ENCODE data around the gene SLC9A7. TPM values are rescaled to one million over a fixed set of nuclear protein-coding genes. Genes with fewer than 3 reads are reported as not detected.
"Not testable (repeated sequence)": the region's sequence is repeated elsewhere in the genome, so short reads cannot be mapped to it uniquely, and the experiment has no call there.

Gene SLC9A7
- polyA plus RNA-seq, 1 experiment = 21.5 TPM

DNA sequence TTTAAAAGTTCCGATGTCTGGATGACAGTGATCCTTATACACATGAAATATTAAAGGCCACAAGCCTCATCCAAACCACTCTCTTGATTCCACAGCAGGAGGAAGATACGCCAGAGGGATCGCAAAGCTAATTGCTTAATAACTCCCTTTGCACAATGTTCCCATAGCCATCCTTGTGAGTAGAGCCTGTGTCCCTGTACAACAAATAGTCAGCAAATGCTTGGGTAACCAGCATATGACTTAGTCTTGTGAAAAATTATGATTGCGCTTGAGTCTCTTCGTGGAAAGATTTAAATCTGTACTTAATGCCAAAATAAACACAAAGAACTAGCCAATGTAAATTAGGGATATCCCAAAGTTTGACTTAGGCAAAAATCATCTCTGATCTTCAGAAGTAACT is 31.5 kb downstream of the SLC9A7 start:
- ChIA-PET POLR2A (no interaction called here), CTCF (interaction anchor here (1.0 kb wide), 1 partner anchor 12 kb away, joined by 4 read pairs; no protein-coding TSS in a partner anchor)
- no peak for DNase-seq (ENCODE audit: low read depth)
- H3K36me3 ChIP-seq (ENCODE audit: control insufficient read depth, insufficient read depth, low read length) = no peaks in the 10 kb centered on the region
- TF ChIP-seq, protein P1, sequence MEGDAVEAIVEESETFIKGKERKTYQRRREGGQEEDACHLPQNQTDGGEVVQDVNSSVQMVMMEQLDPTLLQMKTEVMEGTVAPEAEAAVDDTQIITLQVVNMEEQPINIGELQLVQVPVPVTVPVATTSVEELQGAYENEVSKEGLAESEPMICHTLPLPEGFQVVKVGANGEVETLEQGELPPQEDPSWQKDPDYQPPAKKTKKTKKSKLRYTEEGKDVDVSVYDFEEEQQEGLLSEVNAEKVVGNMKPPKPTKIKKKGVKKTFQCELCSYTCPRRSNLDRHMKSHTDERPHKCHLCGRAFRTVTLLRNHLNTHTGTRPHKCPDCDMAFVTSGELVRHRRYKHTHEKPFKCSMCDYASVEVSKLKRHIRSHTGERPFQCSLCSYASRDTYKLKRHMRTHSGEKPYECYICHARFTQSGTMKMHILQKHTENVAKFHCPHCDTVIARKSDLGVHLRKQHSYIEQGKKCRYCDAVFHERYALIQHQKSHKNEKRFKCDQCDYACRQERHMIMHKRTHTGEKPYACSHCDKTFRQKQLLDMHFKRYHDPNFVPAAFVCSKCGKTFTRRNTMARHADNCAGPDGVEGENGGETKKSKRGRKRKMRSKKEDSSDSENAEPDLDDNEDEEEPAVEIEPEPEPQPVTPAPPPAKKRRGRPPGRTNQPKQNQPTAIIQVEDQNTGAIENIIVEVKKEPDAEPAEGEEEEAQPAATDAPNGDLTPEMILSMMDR (IDR thresholded peaks at IDR 0.05; ENCODE audit: insufficient read depth, low read depth, low read length) = no peak
- no peak overlapping the region for H3K4me3 ChIP-seq (ENCODE audit: low read depth, low read length)
- H3K27me3 ChIP-seq (ENCODE audit: control insufficient read depth, insufficient read depth, low read length) = no peaks in the 10 kb centered on the region

DNA sequence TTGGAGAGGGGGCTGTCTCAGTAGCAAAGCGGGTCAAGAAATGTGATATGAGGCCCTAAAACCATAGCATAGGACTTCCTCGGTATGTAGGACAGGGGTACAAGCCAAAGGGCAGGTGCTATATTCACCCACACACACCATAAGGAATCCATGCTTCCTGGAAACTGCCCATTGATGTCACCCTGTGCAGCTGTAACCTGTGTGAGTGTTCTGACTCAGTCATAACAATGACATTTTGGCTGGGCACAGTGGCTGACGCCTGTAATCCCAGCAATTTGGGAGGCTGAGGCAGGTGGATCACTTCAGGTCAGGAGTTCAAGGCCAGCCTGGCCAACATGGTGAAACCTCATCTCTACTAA is 35.4 kb downstream of the SLC9A7 start:
- POLR2A ChIA-PET; H3K36me3 ChIP-seq (ENCODE audit: control insufficient read depth, insufficient read depth, low read length); DNase-seq (ENCODE audit: low read depth); CTCF ChIA-PET; H3K27me3 ChIP-seq (ENCODE audit: control insufficient read depth, insufficient read depth, low read length); H3K4me3 ChIP-seq (ENCODE audit: low read depth, low read length): not testable (repeated sequence)

DNA sequence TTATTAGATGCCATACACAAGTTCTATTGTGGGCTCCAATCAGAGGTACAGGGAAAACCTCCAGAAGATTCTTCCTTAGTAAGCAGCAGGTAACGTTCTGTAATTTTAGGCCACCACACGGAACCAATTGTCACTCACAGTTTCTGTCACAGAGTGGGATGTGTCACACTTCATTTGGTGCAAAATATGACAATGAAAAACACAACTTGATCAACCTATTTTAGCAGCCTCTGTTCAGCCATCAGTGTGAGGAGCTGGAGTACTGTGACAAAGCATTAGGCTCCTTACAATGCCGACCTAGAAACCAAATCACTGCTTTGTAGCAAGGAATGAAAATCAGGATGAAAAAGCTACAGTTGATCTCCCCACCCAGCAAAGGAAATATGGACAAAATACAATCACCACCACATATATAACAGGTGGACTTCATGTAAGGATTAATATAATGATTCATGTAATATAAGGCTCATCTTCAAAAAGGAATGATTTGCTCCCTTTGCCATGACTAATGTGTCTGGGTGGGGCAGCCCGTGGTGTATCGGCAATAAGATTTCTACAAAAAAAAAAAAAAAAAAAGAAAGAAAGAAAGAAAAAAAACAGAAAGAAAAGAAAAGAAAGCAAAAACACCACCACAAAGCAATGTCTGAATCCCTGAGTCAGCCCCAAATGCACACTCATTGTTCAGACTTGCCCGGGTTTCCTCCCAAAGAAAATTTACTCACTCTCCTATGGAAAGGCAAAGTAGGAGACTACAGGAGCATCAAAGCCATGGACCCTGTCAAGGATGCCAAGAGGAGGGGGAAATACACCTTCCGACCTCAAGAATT is 36.0 kb downstream of the SLC9A7 start:
- ChIA-PET CTCF (no interaction called here), POLR2A (no interaction called here)
- TF ChIP-seq, protein P1 (IDR thresholded peaks at IDR 0.05; ENCODE audit: insufficient read depth, low read depth, low read length) = no peak
- no peak for DNase-seq (ENCODE audit: low read depth)
- no peaks in the 10 kb centered on the region for H3K36me3 ChIP-seq (ENCODE audit: control insufficient read depth, insufficient read depth, low read length)
- no peaks in the 10 kb centered on the region for H3K27me3 ChIP-seq (ENCODE audit: control insufficient read depth, insufficient read depth, low read length)
- no peak overlapping the region for H3K4me3 ChIP-seq (ENCODE audit: low read depth, low read length)

DNA sequence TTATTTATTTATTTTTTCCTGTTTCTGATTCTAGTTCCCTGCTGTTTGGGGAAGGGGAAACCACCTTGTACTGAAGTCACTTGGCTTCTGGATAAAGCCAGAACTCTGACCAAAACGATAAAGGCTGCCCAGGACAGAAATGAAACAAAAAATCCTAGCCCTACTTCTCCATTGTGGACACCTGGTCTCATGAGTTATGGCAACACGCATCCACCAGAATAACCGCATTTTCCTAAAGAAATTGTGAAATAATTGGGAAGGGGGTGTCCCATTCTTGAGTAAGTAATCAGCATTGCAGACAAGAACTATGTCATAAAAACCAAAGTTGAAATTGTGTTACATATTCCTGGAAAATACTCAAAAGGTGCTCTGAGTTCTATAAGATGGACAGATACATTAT is 42.1 kb downstream of the SLC9A7 start:
- H3K4me3 ChIP-seq (ENCODE audit: low read depth, low read length) = no peak overlapping the region
- H3K36me3 ChIP-seq (ENCODE audit: control insufficient read depth, insufficient read depth, low read length) = no peaks in the 10 kb centered on the region
- no peaks in the 10 kb centered on the region for H3K27me3 ChIP-seq (ENCODE audit: control insufficient read depth, insufficient read depth, low read length)
- CTCF ChIA-PET = no interaction called here
- POLR2A ChIA-PET = no interaction called here
- DNase-seq (ENCODE audit: low read depth) = no peak
- TF ChIP-seq, protein P1 (IDR thresholded peaks at IDR 0.05; ENCODE audit: insufficient read depth, low read depth, low read length) = no peak

DNA sequence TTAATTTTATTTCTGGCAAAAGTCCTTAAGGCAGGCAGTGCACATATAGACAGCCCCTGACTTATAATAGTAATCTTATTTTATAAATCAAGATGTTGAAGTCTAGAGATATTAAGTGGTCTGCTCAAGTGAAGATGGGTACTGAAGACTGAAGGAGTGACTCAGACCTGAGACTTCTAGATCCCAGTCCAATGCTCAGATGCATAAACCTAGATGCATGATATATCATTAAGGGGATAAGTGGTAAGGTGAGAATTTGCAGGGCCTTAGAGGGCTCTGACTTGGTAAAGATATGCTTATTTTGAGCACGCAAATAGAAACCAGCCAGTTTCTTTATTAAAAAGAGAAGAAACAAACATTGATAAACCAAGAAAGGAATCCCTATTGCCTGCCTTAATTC is 42.9 kb downstream of the SLC9A7 start:
- Histone ChIP-seq H3K27me3 (ENCODE audit: control insufficient read depth, insufficient read depth, low read length) (no peaks in the 10 kb centered on the region), H3K36me3 (ENCODE audit: control insufficient read depth, insufficient read depth, low read length) (no peaks in the 10 kb centered on the region), H3K4me3 (ENCODE audit: low read depth, low read length) (no peak overlapping the region)
- DNase-seq (ENCODE audit: low read depth) = no peak
- TF ChIP-seq, protein P1 (IDR thresholded peaks at IDR 0.05; ENCODE audit: insufficient read depth, low read depth, low read length) = no peak
- ChIA-PET CTCF (no interaction called here), POLR2A (no interaction called here)

DNA sequence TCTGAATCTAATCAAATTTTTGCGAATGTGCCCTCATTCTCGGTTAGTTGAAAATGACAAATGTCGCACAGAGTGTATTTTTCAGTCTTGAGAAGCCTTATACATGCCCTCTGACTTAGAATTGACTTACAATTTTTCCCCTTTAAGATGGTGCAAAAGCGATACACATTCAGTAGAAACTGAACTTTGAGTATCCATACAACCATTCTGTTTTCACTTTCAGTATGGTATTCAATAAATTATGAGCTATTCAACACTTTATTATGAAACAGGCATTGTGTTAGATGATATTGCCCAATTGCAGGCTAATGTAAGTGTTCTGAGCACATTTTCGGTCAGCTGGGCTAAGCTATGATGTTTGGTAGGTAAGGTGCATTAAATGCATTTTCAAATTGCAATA is 43.4 kb downstream of the SLC9A7 start:
- TF ChIP-seq, protein P1 (IDR thresholded peaks at IDR 0.05; ENCODE audit: insufficient read depth, low read depth, low read length) = no peak
- DNase-seq (ENCODE audit: low read depth) = no peak
- H3K4me3 ChIP-seq (ENCODE audit: low read depth, low read length) = no peak overlapping the region
- H3K27me3 ChIP-seq (ENCODE audit: control insufficient read depth, insufficient read depth, low read length) = no peaks in the 10 kb centered on the region
- ChIA-PET POLR2A (no interaction called here), CTCF (no interaction called here)
- H3K36me3 ChIP-seq (ENCODE audit: control insufficient read depth, insufficient read depth, low read length) = no peaks in the 10 kb centered on the region

Data from BJ (cell line).